ENCODE results near the gene FYN.

Gene FYN

DNA sequence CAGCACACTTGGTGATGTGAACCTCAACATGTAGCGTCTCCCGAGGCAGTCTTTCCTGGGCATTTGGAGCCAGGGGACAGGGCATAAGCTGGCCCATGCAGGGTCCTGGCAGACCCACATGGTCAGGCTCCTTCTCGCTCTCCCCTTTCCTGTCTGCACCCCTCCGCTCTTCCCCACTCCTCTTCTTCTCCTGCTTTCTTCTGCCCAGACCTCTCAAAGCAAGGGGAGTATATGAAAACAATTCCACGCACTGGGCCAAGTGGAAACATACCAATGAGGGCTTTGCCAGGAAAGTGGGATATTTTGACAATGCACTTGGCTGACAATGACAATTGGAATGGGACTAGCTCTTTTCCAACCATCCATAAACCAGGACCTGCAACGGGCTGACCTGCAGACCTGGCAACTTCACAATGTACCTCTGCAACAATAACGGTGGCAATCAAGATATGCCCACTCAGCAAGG is 208.7 kb downstream of the FYN start:
- DNase-seq (ENCODE audit: low read depth in 1 of 2, low spot score in 1 of 2) = no peak

DNA sequence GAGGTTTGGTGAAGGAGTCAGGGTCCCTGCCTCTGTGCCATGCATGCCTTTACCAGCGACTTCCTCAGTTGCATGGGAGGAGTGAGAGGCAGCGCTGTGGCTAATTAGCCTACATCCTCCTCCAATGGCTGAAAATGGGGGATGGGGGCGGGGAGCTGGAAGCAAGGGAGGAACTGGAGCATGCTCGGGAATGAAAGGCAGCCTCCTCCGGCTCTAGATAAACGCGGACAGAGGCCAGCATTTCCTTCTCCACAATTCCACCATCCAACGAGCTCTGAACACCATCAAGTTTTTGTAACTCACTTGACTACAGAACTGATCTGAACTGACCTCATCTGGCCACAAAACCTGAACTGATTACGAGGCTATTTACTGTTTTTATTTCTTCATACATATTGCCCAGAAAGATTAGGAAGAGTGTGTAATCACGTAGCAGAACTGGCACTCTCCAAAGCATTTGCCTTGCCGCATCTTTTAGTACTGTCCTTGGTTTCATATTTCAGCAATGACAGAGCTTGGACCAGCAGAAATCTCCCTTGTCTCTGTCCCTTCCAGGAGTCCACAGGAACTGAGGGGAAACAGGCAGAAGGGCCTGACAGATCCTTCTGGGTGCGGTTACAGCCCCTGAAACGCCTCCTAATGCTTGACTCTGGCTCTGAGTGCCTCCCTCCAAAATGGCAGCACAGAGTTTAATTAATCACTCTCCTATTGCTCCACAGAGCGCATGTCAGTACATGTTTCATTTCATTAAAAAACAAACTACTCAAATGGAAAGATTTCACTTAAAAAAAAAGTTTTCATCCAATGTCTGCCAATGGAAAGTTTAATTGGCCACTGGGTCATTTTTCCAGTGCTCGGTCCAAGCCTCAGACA is 209.3 kb downstream of the FYN start:
- DNase-seq (ENCODE audit: low read depth in 1 of 2, low spot score in 1 of 2) = no peak

DNA sequence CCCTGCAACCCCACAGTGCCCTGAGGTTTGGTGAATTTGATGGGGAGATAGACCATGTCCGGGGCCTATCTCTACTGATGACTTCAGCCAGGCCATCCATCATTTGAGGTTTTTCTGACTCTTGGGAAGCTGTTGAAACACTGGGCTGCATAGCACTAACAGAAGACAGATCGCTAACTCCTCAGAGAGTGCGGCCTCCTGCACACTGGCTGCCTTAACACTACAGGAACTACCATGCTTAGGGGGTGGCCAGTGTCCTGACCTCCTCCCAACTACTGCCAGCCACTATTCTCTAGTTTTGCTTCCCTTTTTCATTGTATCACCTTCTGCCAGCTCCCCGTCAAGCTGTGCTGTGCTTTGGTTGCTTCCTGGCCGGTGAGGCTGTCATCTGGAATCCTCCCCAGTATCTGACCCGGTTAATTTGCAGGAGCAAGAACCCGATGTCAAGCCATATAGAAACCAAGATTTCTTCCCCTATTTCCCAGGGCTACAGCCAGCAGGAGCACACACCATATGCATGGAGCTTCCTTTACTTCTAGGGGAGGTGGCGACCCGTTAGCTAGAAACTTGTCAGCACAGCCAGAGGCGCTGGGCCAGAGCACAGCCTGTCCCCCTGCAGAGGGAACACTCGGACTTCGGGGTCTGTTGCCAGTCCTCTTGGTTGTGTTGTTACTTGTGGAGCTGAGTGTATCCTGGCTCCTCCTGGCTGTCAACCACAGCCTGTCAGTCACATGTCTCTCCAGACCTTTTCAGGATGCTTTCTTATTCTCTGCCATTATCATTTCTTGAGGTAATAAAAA is 210.3 kb downstream of the FYN start:
- no peak for DNase-seq (ENCODE audit: low read depth in 1 of 2, low spot score in 1 of 2)

DNA sequence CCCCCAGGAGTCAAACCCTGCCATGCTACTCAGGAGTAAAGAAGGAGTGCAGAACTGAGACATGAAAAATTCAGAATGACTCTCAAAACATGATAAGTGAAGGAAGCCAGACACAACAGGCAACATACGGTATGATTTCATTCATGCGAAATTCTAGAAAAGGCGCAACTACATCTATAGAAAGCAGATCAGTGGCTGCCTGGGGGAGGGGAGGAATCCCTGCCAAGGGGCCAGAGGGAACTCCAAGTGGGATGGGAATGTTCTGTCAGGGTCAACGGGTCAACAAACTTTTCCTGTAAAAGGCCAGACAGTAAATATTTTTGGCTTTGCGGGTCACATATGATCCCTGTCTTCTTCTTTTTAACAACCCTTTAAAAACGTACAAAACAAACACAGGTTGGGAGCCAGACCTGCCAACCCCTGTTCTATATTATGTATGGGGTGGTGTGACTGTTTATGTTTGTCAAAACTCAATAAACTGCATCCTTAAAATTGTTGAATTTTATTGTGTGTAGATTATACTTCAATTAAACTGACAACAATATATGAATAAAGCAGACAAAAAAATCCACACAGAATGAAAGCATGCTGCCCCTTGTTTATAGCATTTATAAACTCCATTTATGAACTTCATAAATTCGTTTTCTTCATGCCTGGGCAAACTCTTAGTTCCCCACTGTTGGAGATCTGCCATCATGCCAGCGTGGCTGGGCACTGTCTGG is 211.0 kb downstream of the FYN start:
- DNase-seq (ENCODE audit: low read depth in 1 of 2, low spot score in 1 of 2) = no peak

DNA sequence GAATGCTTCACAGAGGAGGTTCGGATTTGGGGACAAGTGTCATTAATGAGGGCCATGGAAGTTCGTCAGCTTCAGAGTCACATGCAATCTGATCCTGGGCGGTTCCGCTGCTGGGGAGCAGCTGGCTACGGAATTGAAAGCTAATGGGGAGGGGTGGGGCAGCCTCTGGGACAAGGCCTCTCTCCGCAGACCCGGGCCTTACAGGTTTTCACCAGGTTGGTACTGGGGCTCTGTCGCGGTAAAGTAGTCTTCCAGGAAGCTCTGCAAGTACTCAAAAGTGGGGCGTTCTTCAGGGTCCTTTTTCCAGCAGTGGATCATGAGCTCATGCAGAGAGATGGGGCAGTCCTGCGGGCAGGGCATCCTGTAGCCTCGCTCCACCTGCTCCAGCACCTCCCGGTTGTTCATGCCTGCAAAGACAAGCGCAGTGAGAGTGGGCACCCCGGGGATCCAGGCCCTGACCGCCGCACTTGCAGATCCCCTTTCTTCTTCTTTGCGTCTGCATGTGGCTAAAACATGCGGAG is 211.7 kb downstream of the FYN start:
- DNase-seq (ENCODE audit: low read depth in 1 of 2, low spot score in 1 of 2) = no peak

DNA sequence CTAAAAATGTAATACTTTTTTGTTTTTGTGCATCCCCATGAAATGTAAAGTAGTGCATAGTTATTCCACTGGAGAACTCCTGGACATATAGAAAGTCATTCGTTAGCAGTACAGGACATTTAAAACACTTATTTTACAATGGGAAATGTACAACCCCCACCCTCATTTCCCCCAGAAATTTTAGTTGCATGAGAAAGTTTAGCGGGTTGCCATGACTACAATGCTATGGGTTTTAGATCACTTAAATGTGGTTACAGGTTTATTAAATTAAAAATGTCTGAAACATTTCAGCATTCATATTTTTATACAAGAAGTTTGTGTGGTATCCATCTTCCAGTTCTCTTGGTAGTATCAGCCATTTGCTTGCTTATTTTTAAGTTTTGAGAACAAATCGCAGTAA is 212.7 kb downstream of the FYN start:
- no peak for DNase-seq (ENCODE audit: low read depth in 1 of 2, low spot score in 1 of 2)

DNA sequence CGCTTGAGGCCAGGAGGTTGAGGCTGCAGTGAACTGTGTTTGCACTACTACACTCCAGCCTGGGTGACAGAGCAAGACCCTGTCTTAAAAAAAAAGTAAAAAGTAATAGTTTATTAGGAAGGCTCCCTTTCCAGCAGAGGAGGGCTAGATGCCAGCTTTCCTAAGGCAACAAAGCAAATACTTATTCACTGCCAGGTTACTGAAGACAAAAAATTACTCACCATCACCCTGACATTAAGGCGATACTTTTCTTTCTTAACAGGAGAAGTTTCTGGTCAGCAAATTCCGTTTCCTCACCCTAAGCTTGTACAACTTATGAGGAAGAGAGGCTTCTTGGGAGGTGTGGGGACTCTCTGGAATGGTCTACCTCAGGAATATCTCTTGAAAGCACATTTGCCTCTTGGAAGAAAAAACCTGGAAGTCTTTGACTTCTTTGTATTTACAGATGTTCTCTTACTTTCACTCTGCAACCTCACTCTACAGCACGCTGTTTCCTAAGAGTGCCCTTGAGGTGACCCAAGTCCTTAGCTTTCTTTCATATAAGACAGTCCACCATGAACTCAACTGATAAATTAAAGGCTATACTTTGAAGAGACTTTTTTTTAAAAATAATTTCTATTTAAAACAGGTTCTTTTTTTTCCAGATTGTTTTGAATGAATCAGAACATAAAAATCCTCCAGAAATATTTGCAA is 214.6 kb downstream of the FYN start:
- DNase-seq (ENCODE audit: low read depth in 1 of 2, low spot score in 1 of 2) = no peak

DNA sequence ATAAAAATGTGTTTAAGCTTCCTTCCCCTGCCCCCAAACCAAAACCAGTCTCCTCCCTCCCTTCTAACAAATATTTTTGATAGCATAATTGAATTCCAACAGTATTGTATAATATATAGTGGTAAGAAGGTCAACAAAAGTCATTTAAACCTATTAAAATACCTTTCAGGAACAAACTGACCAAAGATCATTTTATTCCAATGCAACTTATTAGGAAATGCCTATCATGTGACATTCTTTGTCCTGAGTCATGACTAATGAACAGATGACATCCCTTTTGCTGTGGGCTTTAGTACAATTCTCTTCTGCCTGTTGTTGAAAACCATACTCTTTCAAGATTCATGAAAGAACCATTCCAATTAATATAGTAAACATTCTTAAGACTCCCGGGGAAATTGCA is 216.1 kb downstream of the FYN start:
- no peak for DNase-seq (ENCODE audit: low read depth in 1 of 2, low spot score in 1 of 2)

DNA sequence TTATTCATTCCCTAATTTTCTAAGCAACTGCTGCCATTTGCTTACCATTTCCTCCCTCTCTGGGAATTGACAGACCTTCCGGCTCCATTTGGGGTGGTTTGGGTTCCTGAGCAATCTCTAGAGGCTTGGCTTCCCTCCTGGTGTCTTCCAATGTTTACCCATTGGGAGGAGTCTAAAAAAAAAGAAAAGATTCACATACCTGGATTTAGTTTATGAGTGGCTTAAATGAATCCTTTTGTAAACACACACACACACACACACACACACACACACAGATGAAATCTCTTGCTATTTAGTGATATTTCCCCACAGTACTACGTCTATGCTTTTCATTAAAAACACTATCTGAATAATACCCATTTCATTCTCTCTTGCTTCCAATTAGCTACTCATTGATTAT is 219.3 kb downstream of the FYN start:
- DNase-seq (ENCODE audit: low read depth in 1 of 2, low spot score in 1 of 2) = no peak

DNA sequence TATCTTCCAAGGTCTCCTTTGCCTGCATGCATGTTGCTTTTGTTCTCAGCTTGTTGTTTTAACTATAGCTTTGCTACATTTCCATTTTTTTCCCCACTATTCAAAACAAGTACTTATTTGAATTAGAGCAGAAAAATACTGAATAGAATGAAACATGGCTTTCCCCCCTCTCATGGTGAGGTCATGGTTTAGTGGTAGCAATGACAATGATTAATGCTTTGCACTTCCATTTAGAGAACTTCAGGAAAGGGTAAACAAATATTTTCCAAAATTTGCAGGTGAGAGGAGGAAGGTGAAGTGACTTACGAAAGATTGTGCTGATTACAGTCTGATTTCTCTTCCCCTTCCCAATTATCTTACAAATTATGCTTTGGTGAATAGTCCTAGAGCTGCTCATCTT is 219.8 kb downstream of the FYN start:
- no peak for DNase-seq (ENCODE audit: low read depth in 1 of 2, low spot score in 1 of 2)

DNA sequence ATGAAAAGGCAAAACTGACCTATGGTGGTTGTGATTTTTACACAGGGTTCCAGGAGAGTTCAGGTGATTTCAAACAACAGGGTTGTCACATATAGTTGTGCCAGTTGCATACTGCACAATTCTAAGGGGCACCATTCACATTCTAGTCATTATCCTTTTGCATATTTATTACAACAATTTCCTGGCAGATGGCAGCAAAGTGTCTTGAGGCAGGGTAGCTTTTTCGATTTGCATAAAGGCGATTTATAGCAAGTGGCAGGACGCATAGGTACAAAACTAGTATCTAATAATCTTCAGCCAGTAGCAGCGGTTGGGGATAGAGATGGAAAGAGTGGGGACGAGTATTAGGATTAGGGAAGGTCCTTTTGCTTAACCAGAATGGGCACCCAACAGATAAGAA is 221.1 kb downstream of the FYN start:
- no peak for DNase-seq (ENCODE audit: low read depth in 1 of 2, low spot score in 1 of 2)

DNA sequence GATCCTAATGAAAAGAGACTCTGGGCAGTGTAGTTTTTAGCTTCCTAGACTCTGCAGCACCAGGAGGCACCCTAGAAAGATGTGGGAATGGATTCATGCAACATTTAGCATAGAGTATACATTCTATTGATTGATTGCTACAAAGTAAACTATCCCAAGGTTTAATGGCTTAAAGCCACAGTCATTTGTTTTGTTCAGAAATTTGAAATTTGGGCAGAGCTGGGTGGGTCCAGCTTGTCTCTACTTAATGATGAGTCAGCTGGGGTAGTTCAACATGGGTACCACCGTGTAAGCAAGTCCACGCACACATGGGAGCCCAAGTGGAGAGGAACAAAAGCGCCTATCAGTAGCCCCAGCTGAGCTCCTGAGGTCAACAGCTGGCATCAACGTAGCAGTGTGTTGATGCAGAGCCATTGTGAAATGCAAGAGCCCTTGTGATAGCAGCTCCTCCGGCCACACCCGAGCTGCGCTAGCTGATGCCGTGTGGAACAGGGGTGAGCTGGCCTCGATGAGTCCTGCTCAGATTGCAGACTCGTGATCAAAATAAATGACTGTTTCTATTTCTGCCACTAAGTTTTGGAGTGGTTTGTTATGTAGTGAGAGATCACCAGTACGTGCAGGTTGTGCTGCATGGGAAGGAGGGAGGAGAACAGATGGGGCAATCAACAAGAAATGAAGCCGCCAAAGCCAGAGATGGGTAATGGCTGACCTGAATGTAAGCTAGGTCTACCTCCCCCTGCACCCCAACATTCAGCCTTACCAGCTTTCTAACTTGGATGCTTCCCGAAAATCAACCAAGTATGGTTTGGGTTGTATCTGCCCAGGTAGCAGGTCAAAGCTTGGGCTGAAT is 221.8 kb downstream of the FYN start:
- DNase-seq (ENCODE audit: low read depth in 1 of 2, low spot score in 1 of 2) = no peak

DNA sequence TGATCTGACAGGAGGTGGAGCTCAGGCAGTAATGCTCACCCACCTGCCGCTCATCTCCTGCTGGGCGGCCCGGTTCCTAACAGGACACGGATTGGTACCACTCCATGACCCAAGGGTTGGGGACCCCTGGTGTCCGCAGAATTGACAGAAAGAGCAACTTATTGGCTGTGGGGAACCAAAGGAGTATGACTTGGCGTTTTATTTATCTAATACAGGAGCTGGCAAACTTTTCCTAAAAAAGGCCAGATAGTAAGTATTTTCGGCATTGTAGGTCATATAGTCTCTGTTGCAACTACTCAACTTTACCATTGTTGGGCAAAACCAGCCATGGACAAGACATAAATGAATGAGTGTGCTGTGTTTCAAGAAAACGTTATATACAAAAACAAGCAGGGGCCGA is 223.2 kb downstream of the FYN start:
- DNase-seq (ENCODE audit: low read depth in 1 of 2, low spot score in 1 of 2) = no peak

DNA sequence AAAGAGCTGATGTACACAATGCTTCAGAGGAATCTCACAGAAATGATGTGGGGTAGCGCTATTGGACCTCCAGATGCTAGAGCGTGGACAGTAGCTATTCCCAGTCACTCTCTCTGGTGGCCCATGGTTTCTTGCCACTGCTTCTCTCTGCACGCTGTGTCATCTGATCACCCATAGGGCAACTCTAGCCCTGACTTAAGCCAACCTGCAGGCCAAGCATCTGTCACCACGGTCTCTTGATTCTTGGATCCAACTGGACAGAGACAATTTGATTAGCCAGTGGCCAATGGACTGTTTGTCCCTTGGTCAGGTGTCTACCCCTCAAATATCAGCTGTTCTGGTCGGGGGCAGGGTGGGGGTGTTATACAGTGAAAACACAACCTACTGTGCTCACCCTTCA is 225.2 kb downstream of the FYN start:
- DNase-seq (ENCODE audit: low read depth in 1 of 2, low spot score in 1 of 2) = no peak

DNA sequence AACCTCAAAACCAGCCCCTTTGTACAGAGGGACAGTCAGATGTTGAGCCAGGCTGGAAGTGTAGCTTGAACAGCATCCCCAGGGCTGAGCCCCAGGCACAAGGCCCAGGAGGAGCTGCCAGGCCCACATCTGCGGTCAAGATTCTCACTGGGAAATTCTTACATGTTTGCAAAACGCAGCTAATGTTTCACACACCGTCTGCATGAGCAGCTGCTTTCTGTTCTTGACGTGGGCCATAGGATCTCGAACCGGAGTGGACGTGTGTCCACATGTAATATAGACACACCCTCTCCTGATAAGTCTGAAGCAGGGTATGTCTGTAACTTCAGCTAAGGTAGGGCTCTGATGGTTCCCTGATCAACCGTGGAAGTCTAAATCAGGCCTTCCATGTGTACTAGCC is 226.3 kb downstream of the FYN start:
- no peak for DNase-seq (ENCODE audit: low read depth in 1 of 2, low spot score in 1 of 2)

DNA sequence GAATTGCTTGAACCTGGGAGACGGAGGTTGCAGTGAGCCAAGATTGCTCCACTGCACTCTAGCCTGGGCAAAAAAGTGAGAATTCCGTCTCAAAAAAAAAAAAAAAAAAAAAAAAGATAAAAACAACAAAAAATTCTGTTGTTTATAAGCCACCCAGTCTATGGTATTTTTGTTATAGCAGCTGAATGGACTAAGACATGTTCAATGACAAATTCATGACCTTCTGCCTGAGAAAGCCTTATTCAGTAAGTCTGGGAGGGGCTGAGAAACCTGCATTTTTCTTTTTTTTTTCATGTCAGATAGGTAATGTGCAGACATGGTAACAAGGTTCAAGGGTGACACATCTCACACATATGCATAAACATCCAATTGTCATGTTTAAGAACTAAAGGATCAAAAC is 227.2 kb downstream of the FYN start:
- no peak for DNase-seq (ENCODE audit: low read depth in 1 of 2, low spot score in 1 of 2)

DNA sequence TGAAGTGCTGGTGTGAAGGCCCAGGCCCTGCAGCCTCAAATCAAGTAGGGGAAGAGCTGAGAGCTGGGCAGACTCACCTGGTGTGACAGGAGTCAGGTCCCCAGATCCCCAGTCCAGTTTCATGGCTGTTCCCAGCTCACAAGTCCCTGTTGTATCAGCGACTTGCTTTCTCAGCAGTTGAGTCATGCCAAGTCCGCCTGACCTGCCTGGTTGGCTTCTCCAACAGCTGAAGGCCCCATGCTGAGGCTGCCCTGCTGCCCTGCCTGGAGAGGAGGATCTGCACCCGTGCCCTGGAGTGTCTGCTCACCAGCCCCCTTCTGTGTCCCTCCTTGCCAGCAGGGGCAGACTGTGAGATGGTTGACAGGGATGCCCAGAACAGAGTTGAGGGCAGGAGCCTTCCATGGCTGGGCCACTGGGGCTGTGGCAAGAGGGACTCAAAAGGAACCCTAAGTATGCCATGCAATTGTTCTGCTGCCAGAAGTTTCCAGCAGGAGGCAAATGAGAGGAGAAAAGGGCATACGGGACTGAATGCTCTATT is 228.3 kb downstream of the FYN start:
- DNase-seq (ENCODE audit: low read depth in 1 of 2, low spot score in 1 of 2) = no peak

DNA sequence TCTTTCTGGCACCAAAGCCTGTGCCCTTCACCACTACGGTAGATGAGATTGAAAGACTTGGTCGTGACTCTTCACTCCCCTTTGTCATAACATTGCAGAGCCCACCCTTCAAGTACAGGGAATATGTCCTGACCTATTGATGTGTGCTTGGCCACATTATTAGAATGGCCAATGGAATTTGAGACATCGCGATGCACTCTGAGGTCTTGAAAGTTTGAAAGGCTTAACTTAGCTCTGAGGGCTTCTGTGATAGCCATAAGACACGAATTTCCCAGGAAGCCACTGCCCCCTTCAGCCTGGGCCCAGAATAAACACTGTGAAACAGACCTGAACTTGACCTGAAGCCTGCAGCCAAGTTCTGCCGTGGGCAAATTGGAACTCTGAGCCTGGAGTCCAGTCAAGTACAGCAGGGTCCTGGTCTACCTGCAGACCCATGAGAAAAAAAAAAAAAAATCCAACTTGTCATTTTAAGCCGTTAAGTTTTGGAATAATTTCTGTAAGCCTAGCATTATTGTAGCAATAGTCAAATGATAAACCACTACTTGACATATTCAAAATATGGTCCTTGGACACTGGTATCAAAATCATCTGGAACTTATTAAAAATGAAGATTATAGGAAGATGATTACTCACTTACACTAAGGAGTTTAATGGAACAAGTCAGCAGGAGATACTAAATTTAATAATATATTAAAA is 230.6 kb downstream of the FYN start:
- no peak for DNase-seq (ENCODE audit: low read depth in 1 of 2, low spot score in 1 of 2)

DNA sequence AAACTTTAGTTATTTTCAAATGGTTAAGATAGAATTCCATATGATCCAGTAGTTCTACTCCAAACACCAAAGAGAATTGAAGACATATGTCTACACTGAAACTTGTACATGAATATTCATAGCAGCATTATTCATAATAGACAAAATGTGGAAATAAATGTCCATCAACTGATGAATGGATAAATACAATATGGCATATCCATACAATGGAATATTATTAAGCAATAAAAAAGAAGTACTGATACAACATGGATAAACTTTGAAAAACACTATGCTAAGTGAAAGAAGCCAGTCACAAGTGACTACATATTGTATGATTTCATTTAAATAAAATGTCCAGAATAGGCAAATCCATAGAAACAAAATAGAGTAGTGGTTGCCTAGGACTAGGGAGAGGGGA is 234.0 kb downstream of the FYN start:
- no peak for DNase-seq (ENCODE audit: low read depth in 1 of 2, low spot score in 1 of 2)
